GM18520 (cell line): ENCODE measurements around the gene CRYBB1.
A peak's percentile ranks its signal among the peaks of the same experiment; 100 is the strongest.

Experiments used
- ATAC-seq: cut with Tn5 transposase; IDR thresholded peaks from one replicate; pipeline ENCODE4 v1.9.1; 2021; ENCODE audit not compliant: unreplicated experiment

The CRYBB1 gene

GRCh38 chr22:26610072-26610958, 7.5 kb downstream of the CRYBB1 start:
- ATAC-seq, result peak; percentile 68

GRCh38 chr22:26609287-26609686, 8.5 kb downstream of the CRYBB1 start:
- ATAC-seq, result no peak

- no peak for ATAC-seq
These were observed 9.7 kb downstream of the CRYBB1 start for GRCh38 chr22:26608129-26608528.

GRCh38 chr22:26606611-26607010, 11.2 kb downstream of the CRYBB1 start:
- no peak for ATAC-seq

- no peak for ATAC-seq
These were observed 13.5 kb downstream of the CRYBB1 start for GRCh38 chr22:26604368-26604767.

- ATAC-seq, result no peak
These were observed 15.7 kb downstream of the CRYBB1 start for GRCh38 chr22:26602127-26602526.

GRCh38 chr22:26601726-26602125, 16.1 kb downstream of the CRYBB1 start:
- ATAC-seq, result no peak

GRCh38 chr22:26599505-26599904, 18.3 kb downstream of the CRYBB1 start:
- ATAC-seq, result no peak

GRCh38 chr22:26597480-26597879, 20.3 kb downstream of the CRYBB1 start:
- no peak for ATAC-seq

- no peak for ATAC-seq
These were observed 20.8 kb downstream of the CRYBB1 start for GRCh38 chr22:26597026-26597425.

- no peak for ATAC-seq
These were observed 24.1 kb downstream of the CRYBB1 start for GRCh38 chr22:26593763-26594162.

GRCh38 chr22:26592421-26592891, 25.4 kb downstream of the CRYBB1 start:
- ATAC-seq, result peak; percentile 58

GRCh38 chr22:26589845-26590736, 27.7 kb downstream of the CRYBB1 start, which contains the start of gene TPST2:
TSS of gene TPST2 (minus strand) at chr22:26590132. CDS start at chr22:26541630, 48,502 bp downstream.
- ATAC-seq, result peak; percentile 41

GRCh38 chr22:26589367-26589844, 28.4 kb downstream of the CRYBB1 start:
- no peak for ATAC-seq

GRCh38 chr22:26588729-26589366, 29.0 kb downstream of the CRYBB1 start:
- no peak for ATAC-seq

- no peak for ATAC-seq
These were observed 29.7 kb downstream of the CRYBB1 start for GRCh38 chr22:26587991-26588613.

GRCh38 chr22:26586556-26587325, 31.1 kb downstream of the CRYBB1 start:
- no peak for ATAC-seq

GRCh38 chr22:26585104-26585790, 32.6 kb downstream of the CRYBB1 start:
- no peak for ATAC-seq

GRCh38 chr22:26584010-26584409, 33.8 kb downstream of the CRYBB1 start:
- ATAC-seq, result no peak
